Stimulated activated CD4-positive, alpha-beta T cell treated with anti-CD3 and anti-CD28 coated beads, Interleukin-15, amount 100 ng/mL, for 1 hour (primary cell): ENCODE measurements around the gene LRRC75B.

Source experiments
- DNase-seq, 2 donors: peaks; one replicate each; pipeline ENCODE4 v3.0.0-alpha.2; 2020; ENCODE audit warnings: low read depth in 1 of 2, low spot score in 1 of 2

LRRC75B gene

GRCh38 chr22:24587251-24587650 is 5.6 kb downstream of the LRRC75B start:
- no peak for DNase-seq

DNA sequence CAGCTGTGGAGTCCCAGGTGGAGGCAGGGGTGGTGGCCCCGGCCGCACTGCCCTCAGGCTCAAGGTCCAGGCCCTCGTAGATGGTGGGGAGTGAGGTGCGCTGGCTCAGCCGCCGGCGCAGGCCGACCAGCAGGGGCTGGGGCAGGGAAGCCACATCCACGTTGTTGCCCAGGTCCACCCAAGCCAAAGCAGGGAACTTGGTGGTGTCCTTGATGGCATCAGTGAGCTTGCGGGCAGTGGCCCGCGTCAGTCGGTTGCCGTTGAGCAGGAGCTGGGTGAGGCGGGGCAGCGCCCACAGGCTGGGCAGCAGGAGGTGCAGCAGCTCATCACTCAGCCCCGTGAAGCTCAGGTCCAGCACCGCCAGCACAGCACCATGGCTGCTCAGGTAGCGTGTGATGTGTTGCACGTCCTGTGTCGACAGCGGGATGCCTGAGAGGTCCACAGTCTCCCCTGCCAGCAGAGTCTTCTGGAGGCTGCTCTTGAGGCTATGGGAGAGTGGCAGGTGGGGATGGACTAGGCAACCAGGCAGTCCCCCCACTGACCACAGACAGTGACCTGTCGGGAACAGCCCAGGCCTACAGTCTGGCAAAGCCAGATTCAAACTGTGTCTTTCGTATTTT is 6.8 kb downstream of the LRRC75B start:
- no peak for DNase-seq

DNA sequence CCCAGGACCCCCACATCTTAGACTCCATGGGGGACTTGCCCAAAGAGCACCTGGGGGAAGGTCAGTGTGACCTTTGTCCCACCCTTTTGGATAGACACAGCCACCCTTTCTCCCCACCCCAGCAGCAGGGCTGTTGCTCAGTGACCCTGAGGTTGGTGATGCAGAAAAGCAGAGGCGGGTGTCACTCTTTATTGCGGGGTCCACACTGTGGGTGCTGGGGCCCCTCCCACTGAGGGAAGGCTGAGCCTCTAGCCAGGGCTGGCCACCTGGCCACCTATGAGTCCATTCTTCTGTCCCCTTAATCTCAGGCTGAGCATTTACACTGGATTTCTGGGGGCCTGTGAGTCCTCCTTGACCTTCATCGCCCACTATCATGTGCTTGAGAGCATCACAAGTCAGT is 7.4 kb downstream of the LRRC75B start:
- DNase-seq: no peak

GRCh38 chr22:24584871-24585411 is 7.9 kb downstream of the LRRC75B start:
- DNase-seq: no peak

GRCh38 chr22:24584166-24584790 is 8.6 kb downstream of the LRRC75B start:
- no peak for DNase-seq

DNA sequence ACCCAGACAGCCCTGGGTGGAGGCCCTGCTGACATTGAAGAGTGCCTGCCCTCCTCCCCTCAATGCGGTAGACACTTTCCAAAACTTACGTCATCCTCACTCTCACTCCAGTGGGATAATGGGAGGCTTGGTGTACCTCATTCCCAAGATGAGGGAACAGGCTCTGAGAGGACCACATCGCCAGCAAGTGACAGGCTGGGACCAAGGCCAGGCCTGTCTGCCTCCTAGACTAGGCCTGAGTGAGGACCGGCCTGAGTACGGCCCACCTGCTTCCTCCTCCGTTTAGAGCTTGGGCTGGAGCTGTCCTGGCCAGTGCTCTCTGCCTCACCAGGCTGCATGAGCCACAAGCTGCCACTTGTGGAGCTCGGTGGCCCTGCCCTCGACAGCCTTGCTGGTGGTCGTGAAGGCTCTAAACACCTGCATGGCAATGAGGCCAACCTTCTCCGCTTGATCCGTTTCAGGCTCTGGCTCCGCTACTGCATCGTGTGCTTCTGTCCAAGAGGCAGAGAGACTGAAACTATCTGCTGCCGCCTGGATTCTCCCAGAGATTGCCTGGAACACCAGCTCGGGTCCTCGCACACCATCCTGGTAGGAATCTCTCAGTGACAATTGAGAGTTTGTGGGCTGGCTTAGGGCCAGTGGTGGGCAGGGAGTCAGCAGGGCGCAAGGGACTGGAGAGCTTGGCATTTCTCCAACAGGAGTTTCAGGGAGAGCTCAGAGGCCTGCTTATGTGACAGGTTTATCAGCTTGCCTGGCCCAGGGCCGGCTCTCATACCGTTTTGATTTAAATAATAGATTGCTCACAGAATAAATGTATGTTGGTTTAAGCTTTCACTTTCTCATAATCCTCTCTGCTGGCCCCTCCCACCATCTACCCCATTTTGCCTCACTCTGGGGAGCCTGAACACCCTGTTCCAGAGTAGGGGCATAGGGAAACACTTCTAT is 9.4 kb downstream of the LRRC75B start:
- no peak for DNase-seq

GRCh38 chr22:24582056-24582814 is 10.6 kb downstream of the LRRC75B start:
- DNase-seq: no peak

DNA sequence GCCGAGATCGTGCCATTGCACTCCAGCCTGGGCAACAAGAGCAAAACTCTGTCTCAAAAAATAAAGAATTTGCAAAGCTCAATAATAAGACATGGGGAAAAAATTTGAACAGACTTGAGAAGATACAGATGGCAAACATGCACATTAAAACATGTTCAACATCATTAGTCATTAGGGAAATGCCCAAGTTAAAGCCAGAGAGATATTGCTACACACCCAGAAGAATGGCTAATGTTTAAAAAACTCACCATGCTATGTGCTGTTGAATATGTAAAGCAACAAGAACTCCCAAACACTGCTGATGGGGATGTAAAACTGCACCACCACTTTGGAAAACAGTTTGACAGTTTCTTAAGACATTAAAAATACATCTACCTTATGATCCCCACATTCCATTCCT is 12.6 kb downstream of the LRRC75B start:
- no peak for DNase-seq

DNA sequence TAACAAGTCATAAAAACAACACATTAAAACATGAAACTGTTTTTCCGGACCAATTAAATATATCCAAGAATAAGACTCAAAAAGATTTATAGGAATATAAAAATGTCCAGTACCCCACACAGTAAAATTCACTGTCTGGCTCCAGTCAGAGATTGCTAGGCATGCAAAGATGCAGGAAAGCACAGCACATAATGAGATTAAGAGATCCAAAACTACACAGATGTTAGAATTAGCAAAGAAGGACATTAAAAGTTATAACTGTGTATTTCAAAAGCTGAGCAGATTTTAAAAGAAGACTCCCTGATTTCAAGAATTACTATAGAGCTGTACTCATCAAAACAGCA is 13.6 kb downstream of the LRRC75B start:
- no peak for DNase-seq

DNA sequence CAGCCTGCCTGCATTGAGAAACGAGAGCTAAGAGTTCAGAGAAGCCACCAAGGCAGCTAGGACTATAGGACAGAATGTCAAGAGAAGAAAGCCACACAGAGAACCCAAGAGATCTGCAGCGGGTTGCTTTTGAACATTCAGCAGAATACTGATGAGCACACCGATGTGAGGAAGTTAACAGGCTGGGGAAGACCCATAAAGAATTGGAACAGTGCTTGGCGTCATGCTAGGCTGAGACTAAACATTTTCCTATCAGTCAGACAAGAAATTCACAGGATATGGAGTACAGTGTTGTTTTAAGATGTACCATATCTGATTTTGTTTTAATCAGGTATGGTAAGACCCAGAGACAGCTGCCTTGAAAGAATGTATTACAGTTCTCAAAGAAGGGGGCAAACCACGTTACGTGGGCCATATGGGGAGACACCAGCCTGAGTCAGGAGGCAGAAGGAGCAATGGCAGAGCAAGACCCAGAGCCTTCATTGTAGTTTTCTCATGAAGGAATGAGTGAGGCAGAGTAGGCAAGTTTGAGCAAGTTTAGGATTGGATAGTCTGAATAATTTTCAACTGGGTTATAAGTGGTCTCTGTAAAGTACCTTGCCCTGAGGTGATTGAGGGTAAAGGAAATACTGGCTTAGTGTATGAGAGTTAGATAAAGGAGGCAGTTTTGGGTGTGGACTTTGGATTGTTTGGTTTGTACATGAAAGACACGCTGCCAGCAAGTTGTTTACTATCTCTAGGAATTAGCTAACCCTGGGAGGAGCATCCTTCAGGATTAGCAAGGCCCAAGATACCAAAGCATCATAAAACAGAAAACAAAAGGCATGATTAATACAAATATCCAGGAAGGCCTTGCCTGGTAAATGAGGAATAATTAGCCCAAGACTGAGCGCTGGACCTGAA is 14.3 kb downstream of the LRRC75B start:
- no peak for DNase-seq

DNA sequence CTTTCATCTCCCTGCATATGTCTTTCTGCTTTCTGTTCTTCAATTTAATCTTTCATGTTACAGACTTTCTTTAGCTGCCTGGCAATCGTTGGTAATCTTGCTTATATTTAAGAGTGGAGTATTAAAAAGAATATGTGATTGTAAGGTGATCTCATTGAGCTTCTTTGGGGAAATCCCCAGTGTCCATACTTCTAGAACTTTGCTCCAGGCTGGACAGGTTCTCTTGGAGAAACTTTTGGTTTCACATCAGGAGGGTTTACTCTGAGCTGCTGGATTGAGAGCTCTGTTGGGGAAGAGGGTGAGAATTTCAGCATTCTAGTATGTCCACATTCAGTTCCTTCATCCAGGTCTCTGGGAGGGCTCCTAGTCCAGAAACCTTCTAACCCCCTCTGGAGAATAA is 16.1 kb downstream of the LRRC75B start:
- DNase-seq: no peak

GRCh38 chr22:24571266-24571665 is 21.6 kb downstream of the LRRC75B start:
- DNase-seq: no peak

- no peak for DNase-seq
Observed at GRCh38 chr22:24567668-24568067, 25.2 kb downstream of the LRRC75B start.

DNA sequence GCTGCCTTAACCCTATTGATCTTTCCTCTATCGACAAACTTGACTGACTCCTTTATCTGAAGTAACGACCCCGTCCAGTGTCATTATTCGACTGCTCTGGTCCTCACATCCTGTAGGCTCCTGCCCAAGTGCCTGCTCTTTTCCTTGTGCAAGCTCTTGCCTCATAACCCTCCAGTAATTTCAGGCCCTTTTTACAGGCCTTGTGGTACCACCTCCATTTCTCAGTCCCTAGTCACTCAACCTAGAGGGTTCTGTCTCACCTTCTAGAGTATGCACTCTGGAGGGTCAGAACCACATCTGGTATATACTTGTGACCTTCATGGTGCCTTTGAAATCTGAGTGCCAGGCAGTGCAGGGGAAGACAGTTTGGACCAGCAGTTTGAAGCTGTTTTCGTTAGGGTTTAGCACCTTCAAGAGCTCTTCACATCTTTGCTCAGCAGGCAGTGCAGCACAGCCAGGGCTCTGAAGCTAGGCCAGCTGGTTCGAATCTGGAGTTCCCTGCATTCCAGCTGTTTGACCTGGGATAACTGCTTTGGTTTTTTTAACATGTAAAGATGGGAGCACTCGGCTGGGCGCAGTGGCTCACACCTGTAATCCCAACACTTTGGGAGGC is 25.9 kb downstream of the LRRC75B start:
- DNase-seq: no peak

- no peak for DNase-seq
Observed at GRCh38 chr22:24565077-24565476, 27.8 kb downstream of the LRRC75B start.

DNA sequence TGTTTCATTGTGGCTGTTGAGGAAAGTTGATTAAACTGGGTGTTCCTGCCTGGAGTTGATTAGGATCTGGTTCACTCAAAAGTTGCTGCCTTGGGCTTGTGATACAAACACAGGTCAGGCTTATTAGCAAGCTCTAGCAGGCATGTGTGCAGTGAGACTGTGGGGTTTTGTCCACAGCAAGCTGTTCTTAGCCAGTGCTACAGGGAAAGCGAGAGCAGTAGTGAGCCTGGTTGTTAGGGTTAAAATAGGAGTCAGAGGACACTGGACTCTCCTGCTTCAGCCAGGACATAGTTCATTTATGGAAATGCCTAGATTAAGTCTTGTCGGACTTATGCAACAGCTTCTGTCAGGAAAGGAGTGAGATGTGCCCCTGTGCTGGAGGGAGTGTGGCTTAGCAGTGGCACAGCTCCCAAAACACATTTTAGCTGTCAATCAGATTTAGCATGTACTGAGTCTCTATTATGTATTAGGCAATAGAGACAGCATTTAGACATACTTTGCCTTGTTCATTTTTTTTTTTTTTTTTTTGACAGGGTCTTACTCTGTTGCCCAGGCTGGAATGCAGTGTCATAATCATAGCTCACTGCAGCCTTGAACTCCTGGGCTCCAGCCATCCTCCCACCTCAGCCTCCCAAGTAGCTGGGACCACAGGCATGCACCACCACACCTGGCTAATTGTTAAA is 28.4 kb downstream of the LRRC75B start:
- DNase-seq: no peak

GRCh38 chr22:24563246-24563645 is 29.6 kb downstream of the LRRC75B start:
- DNase-seq: no peak

- DNase-seq: no peak
Observed at GRCh38 chr22:24559471-24559870, 33.4 kb downstream of the LRRC75B start.
